DND-41 (cell line): ENCODE results near the gene IL18R1.

Source experiments
- EZH2 ChIP-seq: IDR thresholded peaks from 3 replicates; pipeline ENCODE4 v1.6.1; 2012; ENCODE audit warnings: borderline replicate concordance, low read depth, mild to moderate bottlenecking, moderate library complexity, low read length, inconsistent platforms; ENCODE audit not compliant: severe bottlenecking
- TF ChIP-seq, protein P1 (sequence below): IDR thresholded peaks from 2 replicates; pipeline ENCODE4 v1.5.1; 2012; ENCODE audit warnings: borderline replicate concordance, low read length, moderate library complexity, mild to moderate bottlenecking; ENCODE audit not compliant: poor library complexity, severe bottlenecking; ENCODE audit errors: extremely low read depth

DNA sequence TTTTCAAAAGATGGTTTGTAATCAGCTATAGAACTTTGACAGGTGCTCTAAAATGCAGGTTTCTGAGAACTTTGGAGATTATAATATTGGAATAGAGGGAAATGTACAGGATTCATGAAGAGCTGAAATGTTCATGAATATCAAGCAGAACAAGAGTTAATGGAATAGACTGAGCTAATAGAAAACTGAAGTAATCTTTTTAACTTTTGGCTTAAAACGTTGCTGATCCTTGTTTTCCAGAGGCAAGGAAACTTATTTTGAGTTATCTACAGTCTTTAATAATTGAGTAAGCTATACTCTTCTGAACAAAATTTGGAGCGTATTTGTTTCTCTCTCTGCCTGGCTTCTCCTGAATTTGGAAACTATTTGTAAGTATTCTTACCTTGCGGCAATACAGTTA is 56.6 kb downstream of the IL18R1 start:
- TF ChIP-seq, protein P1, sequence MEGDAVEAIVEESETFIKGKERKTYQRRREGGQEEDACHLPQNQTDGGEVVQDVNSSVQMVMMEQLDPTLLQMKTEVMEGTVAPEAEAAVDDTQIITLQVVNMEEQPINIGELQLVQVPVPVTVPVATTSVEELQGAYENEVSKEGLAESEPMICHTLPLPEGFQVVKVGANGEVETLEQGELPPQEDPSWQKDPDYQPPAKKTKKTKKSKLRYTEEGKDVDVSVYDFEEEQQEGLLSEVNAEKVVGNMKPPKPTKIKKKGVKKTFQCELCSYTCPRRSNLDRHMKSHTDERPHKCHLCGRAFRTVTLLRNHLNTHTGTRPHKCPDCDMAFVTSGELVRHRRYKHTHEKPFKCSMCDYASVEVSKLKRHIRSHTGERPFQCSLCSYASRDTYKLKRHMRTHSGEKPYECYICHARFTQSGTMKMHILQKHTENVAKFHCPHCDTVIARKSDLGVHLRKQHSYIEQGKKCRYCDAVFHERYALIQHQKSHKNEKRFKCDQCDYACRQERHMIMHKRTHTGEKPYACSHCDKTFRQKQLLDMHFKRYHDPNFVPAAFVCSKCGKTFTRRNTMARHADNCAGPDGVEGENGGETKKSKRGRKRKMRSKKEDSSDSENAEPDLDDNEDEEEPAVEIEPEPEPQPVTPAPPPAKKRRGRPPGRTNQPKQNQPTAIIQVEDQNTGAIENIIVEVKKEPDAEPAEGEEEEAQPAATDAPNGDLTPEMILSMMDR, result no peak
- TF ChIP-seq EZH2, result no peak
